Kidney glomerular epithelial cell (primary cell): Measurements from ENCODE around the gene RCN1.
"Not testable (repeated sequence)": the region's sequence is repeated elsewhere in the genome, so short reads cannot be mapped to it uniquely, and the experiment has no call there.

Experiments
- DNase-seq: peaks from one replicate; lab custom pipeline; 2025; lab: John Stamatoyannopoulos, UW

RCN1 gene

GRCh38 chr11:32113200-32113919, 22.5 kb downstream of the RCN1 start:
- DNase-seq: no peak

GRCh38 chr11:32113920-32114203, 23.0 kb downstream of the RCN1 start:
- no peak for DNase-seq

DNA sequence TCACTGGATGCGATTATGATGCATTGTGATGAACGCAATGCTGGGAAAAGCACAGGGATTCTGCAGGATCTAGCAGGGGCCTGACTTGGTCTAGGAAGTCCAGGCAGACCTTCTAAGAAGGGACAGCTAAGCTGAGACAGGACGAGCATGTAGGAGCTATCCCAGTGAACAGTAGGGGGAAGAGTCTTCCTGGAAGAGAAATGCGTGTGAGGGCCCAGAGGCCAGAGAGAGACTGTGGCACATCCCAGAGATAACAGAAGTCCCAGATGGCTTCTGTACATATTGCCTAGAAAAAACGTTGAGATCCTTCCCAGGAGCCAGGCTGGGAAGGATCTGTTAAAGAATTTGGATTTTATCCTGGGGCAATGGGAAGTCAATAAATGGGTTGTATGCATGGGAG, 24.6 kb downstream of the RCN1 start:
- DNase-seq: no peak

GRCh38 chr11:32116668-32117067, 25.8 kb downstream of the RCN1 start:
- DNase-seq: no peak

GRCh38 chr11:32118025-32118974, 27.4 kb downstream of the RCN1 start:
- peak; percentile 11 for DNase-seq

GRCh38 chr11:32119139-32119538, 28.3 kb downstream of the RCN1 start:
- not testable (repeated sequence) for DNase-seq

GRCh38 chr11:32121012-32121411, 30.1 kb downstream of the RCN1 start:
- DNase-seq: no peak

DNA sequence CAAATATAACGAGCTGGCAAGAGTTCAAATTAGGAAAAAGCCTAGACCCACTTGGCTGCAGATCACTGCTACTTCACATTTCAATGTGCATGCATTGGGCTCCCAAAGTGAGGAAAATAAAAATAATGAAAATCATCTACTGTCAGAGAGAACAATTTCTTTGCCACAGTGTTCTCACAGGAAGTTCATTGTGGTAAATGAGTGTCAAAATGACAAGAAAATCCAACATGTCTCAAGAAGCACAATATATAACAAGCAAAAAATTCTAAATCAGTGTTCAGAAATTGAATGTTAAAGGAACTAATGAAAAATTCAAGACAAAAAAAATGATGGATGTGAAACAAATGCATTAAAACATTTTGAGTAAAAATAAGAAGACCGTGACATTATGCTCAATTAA, 31.3 kb downstream of the RCN1 start:
- no peak for DNase-seq

- DNase-seq: no peak
These were observed 40.4 kb downstream of the RCN1 start for GRCh38 chr11:32131321-32131720.

GRCh38 chr11:32136657-32137056, 45.8 kb downstream of the RCN1 start:
- no peak for DNase-seq

DNA sequence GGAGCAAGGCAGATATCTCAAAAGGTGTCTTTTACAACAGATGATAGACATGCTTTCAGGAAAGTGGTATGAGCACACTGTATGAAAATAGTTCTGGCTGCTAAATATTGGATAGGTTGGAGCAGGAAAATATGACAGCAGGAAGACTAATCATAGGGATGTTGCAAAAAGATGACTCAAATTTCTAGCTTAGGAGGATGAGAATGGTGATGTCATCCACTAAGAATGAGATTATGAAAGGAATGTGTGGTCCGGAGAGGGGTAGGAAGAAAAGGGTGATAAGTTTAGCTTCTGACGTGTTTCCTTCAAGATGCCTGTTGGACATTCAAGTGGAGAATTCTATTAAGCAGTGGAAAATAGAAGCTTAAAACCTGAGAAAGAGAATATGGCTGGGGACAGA, 46.4 kb downstream of the RCN1 start:
- DNase-seq: peak; percentile 97

DNA sequence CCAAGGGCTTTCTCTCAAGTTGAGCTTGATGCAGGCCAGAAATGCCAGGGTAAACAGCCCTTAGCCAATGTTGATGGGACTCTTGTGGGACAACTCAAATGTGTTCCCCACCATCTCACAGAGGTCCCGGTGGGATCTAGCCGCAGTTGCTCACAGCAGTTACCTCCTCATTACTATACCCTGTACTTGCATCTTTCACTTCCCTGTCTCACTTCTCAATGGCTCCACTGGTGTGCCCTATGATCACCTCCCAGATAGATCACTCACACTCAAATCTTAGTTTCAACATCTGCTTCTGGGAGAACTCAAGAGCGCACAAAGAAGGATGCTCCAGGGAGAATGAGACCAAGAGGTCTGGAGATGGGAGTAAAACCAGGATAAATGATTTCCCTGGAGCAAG, 47.0 kb downstream of the RCN1 start:
- no peak for DNase-seq

- no peak for DNase-seq
These were observed 48.0 kb downstream of the RCN1 start for GRCh38 chr11:32138902-32139301.

DNA sequence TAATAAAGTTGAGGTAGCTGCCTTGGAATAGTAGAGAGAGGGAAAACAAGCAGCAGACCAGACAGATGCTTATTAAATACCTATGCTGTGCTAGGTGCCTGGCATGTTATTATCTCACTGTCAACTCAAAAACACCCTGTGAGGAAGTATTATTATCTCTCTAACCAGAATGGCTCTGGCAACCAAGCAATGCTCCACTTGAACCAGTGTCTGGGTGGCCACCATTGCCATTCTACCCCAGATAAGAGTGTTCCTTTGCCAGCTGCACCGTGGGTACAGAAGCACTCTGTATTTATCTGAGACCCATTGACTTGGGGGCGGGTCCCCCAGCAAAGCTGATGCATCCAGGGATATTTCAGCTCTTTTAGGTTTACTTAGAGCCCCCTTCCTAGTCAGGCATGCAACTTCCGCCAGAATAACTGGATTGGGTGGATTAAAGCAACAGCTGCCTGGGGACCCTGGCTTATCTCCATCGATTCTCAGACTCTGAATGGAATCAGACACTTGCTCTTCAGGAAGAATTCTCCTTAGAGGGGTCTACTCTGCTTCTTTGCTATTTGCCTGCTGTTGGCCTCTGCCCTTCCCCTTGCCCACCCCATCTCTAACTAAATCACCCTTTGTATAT, 49.1 kb downstream of the RCN1 start:
- DNase-seq: no peak

- DNase-seq: no peak
These were observed 51.1 kb downstream of the RCN1 start for GRCh38 chr11:32141745-32142546.

GRCh38 chr11:32143378-32143777, 52.5 kb downstream of the RCN1 start:
- no peak for DNase-seq

GRCh38 chr11:32145282-32145681, 54.4 kb downstream of the RCN1 start:
- DNase-seq: no peak

DNA sequence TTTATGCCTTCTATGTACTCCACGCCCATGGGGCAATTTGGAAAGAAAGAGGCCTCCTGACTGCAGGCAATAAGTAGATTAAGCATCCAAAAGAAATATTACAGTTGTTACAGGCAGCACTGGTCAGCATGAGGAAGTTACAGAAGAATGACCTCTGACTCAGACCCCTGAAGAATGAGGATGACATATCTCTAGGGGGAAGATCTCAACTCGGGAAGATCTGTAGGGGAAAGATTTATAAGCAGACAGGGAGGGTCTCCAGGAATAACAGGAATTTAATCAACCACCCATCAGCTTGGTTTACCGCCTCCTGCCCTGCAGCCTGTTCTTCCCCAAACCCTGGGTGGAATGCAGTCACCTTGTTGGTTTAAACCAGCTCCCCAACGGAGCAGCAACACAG, 58.0 kb downstream of the RCN1 start:
- DNase-seq: peak; percentile 14

DNA sequence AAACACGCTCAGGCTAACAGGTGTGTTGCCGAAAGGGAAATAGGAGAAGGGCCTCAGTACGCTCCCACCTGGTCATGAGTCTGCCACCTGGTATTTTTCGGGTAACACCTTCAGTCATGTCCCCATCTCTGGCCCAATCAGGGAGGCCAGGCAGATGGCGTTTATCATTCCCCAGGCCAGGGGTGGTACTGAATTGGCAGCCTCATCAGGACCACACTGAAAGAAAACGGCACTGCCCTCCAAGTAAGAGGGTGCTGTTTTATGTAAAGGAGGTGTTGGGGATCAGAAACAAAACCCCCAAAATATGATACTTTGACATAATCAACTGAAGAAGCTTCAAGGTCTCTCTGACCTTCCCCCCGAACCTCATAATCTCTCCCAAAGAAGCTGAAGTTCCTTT, 58.9 kb downstream of the RCN1 start:
- DNase-seq: no peak

DNA sequence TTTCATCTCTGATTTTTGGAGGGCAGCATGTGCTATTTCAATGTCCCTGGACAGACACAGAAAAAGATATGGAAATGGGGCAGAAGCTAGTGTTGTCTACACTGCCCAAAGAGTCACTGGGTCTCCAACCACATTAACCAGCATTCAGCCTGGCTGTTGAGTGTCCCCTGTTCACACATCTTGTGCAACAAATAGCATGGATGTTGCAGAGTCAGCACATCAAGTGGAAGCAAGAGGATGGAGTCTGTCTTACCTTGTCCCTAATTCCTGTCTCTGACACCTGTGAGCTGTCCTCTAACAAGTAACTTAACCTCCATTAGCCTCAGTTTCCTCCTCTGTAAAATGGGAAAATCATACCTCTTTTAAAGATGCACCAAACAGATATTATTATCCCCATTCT, 60.2 kb downstream of the RCN1 start:
- no peak for DNase-seq

DNA sequence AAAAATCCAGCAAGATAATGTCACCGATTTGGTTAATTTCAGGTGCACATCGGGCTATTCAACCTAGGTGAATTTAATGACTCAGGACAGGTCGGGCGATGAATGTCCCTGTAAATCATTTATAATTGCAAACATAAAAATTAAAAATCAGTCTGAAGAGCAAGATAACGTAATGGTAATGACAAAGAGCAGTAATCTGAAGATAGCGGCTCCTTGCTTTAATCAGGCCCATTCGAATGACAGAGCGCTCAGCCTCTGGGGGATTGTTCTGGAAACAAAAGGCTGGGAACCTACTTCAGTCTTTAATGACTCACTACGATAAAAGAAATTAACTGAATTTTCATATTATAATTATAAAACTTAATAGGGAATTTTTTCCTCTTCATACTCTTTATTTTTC, 61.3 kb downstream of the RCN1 start:
- no peak for DNase-seq

DNA sequence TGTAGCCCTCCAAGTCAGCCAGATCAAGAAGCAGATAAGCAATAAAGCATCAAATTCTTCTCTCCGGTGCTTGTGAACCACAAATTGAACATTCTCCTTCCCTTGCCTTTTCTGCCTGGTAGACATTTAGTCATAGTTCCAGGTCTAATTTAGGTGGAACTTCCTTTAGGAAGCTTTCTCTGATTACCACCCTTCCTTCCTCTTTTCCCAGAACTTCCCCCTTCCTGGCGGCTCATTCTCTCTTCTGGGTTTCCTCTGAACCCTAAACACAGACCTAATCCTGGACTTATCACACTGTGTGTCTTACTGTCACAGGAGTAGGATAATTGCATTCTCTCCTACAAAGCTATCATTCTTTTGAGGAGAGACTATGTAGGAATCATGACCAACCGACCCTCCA, 61.9 kb downstream of the RCN1 start:
- no peak for DNase-seq
